Kasumi-1 (cell line): ENCODE data around the gene SLC35F4.
"Not testable (repeated sequence)": the region's sequence is repeated elsewhere in the genome, so short reads cannot be mapped to it uniquely, and the experiment has no call there.

Source experiments
- DNase-seq, 2 experiments: peaks; one replicate each; lab custom pipeline; 2025; lab: John Stamatoyannopoulos, UW

SLC35F4 gene

GRCh38 chr14:57865403-57866198, at the start of gene SLC35F4:
TSS of gene SLC35F4 (minus strand) at chr14:57866092.
- DNase-seq, result no peak

DNA sequence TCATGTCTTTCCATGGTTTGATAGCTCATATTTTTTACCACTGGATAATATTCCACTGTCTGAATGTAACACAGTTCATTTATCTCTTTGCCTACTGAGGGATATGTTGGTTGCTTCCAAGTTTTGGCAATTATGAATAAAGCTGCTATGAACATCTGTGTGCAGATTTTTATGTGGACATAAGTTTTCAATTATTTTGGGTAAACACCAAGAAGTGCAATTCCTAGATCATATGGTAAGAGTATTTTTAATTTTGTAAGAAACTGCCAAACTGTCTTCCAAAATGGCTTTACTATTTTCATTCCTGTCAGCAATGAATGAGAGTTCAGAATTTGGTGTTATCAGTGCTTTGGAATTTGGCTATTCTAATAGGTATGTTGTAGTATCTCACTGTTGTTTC, 43.7 kb upstream of the SLC35F4 start:
- no peak for DNase-seq

DNA sequence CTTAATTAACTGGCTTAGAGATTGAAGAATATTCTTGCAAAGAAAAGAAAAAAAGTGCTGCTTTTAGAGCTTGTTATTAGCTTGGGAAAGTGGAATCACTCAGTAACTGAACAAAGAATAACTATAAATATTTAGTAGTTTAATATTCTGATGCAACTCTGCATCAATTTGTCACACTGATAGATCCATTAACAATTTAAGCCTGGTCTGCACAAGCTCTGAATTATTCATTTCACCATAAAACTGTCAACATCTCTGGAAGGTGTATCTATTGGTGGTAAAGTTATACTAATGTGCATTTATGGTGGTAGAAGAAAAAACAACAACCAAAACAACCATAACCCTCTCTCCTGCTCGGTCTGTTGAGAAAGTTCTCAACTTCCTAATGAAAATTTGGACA, 38.1 kb upstream of the SLC35F4 start:
- DNase-seq, result no peak

DNA sequence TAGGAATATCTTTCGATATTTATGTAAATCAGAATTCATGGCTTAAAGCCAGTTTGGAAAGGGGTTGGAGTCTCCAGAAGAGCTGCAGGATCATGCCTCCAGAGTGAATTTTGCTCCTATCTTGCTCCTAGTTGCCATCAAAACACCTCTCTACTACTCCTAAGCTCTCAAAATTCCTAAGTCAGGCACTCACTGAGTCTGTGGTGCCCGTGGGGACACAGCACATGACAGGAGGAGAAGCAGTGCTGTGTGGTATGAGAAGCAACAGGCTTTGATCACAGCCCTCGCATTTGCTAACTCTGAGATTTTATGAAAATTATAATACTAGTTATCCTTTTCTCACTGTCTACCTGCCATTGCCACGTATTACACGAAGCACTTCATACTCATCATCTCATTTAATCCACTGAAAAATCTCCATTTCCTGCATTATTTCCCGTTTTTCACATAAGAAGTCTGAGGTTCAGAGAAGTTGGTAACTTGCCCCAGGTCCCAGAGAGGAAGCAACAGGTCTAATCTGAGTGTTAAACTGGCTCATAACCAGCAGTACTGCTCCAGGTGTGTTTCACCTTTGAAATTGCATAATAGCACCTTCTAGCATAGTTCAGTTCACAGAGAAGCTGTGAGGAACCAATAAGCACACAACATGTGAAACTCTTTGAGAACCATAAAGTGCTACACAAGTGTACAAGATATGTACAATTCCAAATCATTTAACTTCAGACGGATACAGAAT, 33.1 kb upstream of the SLC35F4 start:
- no peak for DNase-seq

GRCh38 chr14:57897144-57897748, 31.4 kb upstream of the SLC35F4 start:
- no peak for DNase-seq

DNA sequence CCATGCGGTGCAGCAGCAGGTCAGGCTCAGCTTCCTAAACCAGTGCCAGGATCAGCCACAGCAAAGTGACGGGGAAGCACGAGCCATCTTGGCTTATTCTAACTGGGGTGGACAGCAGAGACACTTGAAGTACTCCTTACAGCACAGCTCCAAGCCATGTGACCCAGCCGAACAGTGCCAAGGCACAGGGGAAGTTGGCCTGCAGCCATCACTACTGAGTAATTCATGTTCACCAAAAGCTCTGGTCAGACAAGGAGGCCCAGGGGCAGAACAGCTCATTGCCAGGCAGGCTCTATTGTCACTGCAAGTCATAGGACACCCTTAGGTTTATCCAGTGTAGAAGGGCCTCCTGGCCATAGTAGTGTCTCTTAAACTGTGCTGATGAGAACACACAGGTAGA, 23.4 kb upstream of the SLC35F4 start:
- no peak for DNase-seq

DNA sequence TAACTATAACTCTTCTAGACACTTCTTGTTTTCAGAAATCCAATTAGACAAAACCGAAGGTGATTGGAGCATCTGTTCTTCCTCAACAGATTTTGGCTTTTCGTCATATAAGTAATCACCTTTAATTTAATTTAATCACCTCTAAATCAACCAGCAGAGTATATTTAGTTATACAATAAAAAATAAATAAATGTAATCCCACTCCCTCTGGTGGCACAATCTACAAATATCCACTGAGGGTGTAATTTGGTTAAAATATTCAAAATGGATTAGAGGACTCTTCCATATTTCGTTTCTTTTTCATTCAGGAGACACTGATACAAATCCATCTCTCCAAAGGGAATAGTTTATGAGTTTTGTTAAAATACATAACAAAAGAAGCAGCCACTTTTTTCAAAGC, 18.3 kb upstream of the SLC35F4 start:
- DNase-seq, result peak in 1 of 2 experiments; percentile 2

GRCh38 chr14:57883061-57883460, 17.2 kb upstream of the SLC35F4 start:
- DNase-seq, result no peak

- no peak for DNase-seq
Measured at GRCh38 chr14:57879516-57879915, 13.6 kb upstream of the SLC35F4 start.

- no peak for DNase-seq
Measured at GRCh38 chr14:57875985-57876384, 10.1 kb upstream of the SLC35F4 start.

GRCh38 chr14:57875296-57875695, 9.4 kb upstream of the SLC35F4 start:
- DNase-seq, result no peak

GRCh38 chr14:57871459-57872080, 5.7 kb upstream of the SLC35F4 start:
- peak; percentile 38 to 48 for DNase-seq

DNA sequence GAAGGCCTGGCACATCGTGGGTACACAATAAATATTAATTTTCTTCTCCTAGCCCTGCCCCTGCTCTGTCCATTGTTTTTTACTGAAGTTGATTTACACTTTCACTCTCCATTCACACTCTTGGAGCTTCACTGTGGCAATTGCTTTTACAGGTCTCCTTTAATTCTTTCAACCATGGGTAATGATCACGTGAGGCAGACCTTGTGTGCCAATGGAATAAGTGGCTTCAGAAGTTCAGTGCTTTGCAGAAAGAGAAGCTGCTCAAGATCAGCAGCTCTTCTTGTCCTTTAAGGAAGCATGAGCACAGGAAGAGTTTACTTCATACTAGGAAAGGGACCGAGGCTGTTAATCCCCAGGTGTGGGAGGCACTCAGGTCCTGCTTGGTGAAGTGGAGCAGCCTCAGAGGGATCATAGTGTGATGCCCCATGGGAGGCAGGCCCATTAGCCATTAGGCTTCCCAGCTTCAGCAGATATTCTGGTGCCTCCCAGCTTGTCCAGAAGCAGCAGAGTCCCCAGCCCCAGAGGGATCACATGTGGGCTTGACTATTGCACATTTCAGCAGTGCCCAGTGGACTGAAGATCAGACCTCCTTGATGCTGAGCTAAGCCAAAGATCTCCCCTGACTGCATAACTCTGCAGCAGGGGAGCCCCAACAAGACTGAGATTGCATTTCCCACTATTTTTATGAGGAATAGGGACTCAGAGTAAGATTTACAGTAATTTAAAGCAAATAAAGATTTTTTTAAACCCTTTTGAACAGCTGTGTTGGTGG, 5.0 kb upstream of the SLC35F4 start:
- no peak for DNase-seq

GRCh38 chr14:57869617-57870016, 3.7 kb upstream of the SLC35F4 start:
- DNase-seq, result no peak

- DNase-seq, result no peak
Measured at GRCh38 chr14:57866199-57866705, 360 bp upstream of the SLC35F4 start.

DNA sequence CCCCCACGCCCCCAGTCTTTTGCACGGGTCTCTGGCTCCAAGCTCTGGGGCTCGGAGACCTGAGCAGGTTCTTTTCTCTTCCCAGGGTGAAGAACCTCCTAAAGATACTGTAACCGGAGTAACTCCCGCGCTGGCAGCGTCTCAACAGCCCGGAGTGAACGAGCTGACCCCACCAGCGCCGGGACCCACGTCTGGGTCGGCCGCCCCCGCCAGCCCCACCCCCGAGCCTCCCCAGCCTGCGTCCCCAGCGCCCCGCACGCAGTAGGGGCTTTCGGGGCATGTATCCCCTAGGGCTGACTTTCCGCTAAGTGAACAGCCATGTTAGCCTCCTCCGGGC, 858 bp downstream of the SLC35F4 start:
- DNase-seq, result no peak

DNA sequence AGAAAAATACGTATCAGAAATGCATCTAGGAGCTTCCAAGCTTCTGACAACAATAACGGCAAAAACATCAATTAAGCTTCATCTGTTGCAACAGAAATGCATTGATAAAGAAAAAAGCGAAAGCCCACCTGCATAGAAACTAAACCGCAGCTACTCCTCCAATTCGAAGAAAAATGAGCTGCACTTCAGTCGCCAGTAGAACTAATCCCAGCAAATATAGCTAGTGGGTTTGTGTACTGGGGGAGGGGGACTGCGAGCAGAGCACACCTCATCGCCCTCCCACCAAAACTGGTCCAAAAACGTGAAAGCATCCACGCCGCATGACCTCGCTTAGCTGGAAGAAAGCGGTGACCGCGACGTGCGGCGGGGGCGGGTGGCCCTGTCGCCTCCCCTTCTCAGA, 1.2 kb downstream of the SLC35F4 start:
- DNase-seq, result no peak

DNA sequence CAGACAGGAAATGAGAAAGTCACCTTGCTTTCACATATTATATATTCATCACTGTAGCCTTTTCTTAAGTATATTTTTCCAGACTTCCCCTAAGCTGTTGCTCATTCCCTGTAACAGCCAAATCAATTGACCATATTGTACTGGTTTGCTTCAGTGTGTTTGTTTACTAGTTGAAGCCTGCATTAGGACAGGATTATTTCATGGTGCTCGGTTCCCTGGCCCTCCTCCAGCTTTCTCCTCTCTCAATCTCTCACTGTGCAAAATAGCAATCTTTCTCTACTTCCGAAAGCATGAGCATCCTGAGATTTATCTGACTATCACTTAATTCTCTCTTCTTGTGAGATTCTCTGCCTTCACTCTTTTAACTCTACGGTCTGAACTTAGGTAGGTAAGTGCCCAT, 2.4 kb downstream of the SLC35F4 start:
- DNase-seq, result no peak

GRCh38 chr14:57855666-57856065, 10.2 kb downstream of the SLC35F4 start:
- DNase-seq, result not testable (repeated sequence)

GRCh38 chr14:57854571-57854970, 11.3 kb downstream of the SLC35F4 start:
- DNase-seq, result no peak

DNA sequence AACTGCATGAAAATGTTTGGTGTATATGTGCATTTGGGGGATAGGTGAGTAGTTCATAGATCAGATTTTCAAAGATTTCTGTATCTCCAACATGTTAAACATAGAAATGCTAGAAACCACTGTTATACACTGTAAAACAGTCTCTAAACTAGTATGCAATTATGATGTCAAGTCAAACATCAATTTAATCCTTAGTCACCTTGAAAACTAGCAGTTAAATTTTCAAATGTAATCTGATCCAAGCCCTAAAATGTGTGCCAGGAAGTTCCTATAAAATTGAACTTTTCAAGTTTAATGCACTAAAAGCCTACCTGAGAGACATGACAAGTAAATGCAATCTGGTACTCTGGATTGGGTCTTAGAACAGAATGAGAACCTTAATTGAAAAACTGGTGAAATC, 14.5 kb downstream of the SLC35F4 start:
- no peak for DNase-seq

DNA sequence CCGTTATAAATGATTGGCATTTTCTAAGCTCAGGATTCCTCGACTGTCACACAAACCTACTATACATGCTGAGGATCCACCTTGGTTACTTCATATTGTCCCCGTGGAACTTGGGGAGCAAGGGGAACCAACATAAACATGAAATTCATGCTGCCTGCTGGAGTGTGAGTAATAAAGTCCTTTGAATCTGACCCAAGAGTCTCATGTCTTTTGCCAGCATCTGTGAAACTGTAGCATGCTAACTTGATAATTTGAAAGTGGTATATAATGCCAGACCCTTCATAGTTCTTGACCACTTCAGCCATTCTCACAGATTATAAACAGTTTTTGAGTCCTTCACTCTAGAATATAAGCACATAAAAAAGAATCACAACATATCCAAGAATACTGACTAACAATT, 17.1 kb downstream of the SLC35F4 start:
- DNase-seq, result no peak
